Spleen (tissue), 7 donors: ENCODE results near the gene SLC2A2.

Source experiments
- CTCF ChIP-seq, 11 experiments: fragments of 200-600 bp in 7 of 11; fragments of 450-650 bp in 4 of 11; sonication (generic) in 4 of 11; IDR thresholded peaks in 8 of 11; conservative IDR thresholded peaks in 3 of 11; 1 replicate in 7 of 11; 2 replicates in 4 of 11; pipeline versions ENCODE4 v1.4.0 to v1.8.0; 2016 to 2021; ENCODE audit warnings: antibody characterized with exemption in 11 of 11, inconsistent platforms in 4 of 11, mild to moderate bottlenecking in 1 of 11
- POLR2A ChIP-seq, 3 donors: fragments of 450-650 bp; IDR thresholded peaks; one replicate each; pipeline ENCODE4 v1.5.1; 2017; ENCODE audit warnings: antibody characterized with exemption in 3 of 3, mild to moderate bottlenecking in 1 of 3
- POLR2AphosphoS5 ChIP-seq, 3 donors: sonication (generic); formaldehyde crosslinking; IDR thresholded peaks; one replicate each; pipeline ENCODE4 v1.5.1; 2017; ENCODE audit warnings: antibody characterized with exemption in 3 of 3
- donor health status: DM: no; HTN: no; CAD: no; lungs with moderate emphysema.
- donor health status: DM: no; HTN: no; CAD: no.
- donor health status: DM: no; HTN: no; CAD: no.

DNA sequence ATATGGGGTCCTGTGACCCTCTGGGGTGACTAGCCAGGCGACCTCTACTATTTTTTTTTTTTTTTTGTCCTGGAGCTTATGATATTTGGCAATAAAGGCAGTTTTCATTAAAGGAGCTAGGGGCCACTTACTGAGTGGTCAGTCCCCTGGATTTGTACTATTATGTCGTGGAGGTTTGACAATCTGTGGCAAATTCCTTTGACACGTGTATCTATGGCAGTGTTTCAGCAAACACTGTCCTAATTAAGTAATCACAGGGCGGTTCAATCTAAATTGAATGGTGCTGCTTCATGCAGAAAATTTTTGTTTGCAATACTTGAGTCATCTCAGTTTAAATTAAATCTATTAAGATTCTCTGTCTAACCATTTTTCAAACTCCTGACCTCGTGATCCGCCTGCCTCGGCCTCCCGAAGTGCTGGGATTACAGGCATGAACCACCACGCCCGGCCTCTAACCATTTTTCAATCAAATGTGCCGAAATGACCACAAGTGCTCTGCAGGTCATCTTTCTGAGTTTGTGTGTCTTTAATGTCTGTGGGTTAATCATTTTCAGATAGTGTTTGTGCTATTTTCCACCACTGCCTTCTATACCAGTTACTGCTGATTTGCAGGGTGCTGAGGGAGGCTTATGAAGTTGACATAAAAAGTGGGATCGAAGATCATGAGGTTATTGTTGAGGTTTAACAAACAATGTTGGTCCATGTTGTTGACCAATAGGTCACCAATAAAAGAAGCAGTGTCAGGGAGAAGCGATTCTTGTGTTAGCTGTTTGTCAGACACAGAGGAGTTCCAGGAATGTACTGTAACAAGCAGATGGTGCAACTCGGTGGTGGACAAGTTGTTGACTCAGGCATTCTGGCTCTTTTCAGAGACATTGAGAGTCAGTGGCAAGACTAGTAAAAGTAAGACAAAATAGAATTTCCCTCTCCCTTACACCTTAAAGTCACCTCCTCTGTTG lies 18.6 kb upstream of the SLC2A2 start:
- TF ChIP-seq POLR2A (IDR thresholded peaks at IDR 0.05): no peak
- no peak for TF ChIP-seq CTCF (IDR thresholded peaks at IDR 0.05 in 8 of 11, conservative IDR thresholded peaks at IDR 0.05 in 3 of 11)
- no peak for TF ChIP-seq POLR2AphosphoS5 (IDR thresholded peaks at IDR 0.05)
